Tibial artery (tissue), 4 donors: ENCODE data around the gene DSEL.
A peak's percentile ranks its signal among the peaks of the same experiment; 100 is the strongest.

Experiments used
- DNase-seq, 2 donors: peaks; one replicate each; pipeline ENCODE4 v3.0.0-alpha.2; 2019
- H3K27ac ChIP-seq, 2 donors: fragments of 200-600 bp; sonication (generic) in 1 of 2; 1 replicate in 1 of 2; 2 replicates in 1 of 2; pipeline ENCODE4 v1.5.1; 2018 to 2019; ENCODE audit warnings: mild to moderate bottlenecking in 1 of 2
- H3K27me3 ChIP-seq, 2 donors: fragments of 200-600 bp; sonication (generic) in 1 of 2; one replicate each; pipeline versions ENCODE4 v1.5.1 to v1.6.0; 2016 to 2019
- H3K36me3 ChIP-seq, 3 donors: fragments of 200-600 bp; sonication (generic) in 2 of 3; one replicate each; pipeline ENCODE4 v1.5.1; 2016 to 2019; ENCODE audit warnings: mild to moderate bottlenecking in 2 of 3
- H3K4me1 ChIP-seq, 4 donors: fragments of 200-600 bp; sonication (generic) in 2 of 4; 1 replicate in 3 of 4; 2 replicates in 1 of 4; pipeline ENCODE4 v1.5.1; 2016 to 2019
- H3K4me3 ChIP-seq, 2 donors: fragments of 200-600 bp; sonication (generic) in 1 of 2; 1 replicate in 1 of 2; 2 replicates in 1 of 2; pipeline ENCODE4 v1.5.1; 2018 to 2019; ENCODE audit warnings: mild to moderate bottlenecking in 2 of 2
- H3K9me3 ChIP-seq, 3 donors: fragments of 200-600 bp; sonication (generic) in 1 of 3; one replicate each; pipeline ENCODE4 v1.5.1; 2016 to 2019
- CTCF ChIP-seq, 2 experiments: fragments of 200-600 bp in 1 of 2; fragments of 450-650 bp in 1 of 2; IDR thresholded peaks; one replicate each; pipeline ENCODE4 v1.5.1; 2017 to 2019; ENCODE audit warnings: antibody characterized with exemption in 2 of 2, mild to moderate bottlenecking in 1 of 2, moderate library complexity in 1 of 2
- intact Hi-C: fragments of 100-400 bp; cut with DNase I; formaldehyde crosslinking; loops from one replicate; pipeline ENCODE4 v1.15.0; 2023; ENCODE audit warnings: low total_unique reads

DSEL gene

GRCh38 chr18:67518566-67518965 lies 2.0 kb upstream of the DSEL start:
- intact Hi-C loops, result loop anchor here (10.0 kb wide), 1 partner anchor 294 kb away; no protein-coding TSS in a partner anchor
- no peaks in the 10 kb centered on the region for H3K27me3 ChIP-seq
- TF ChIP-seq CTCF (IDR thresholded peaks at IDR 0.05), result no peak
- no peak overlapping the region for H3K4me3 ChIP-seq
- H3K4me1 ChIP-seq, result peaks cover 0 to 52% (median 17%) of the 10 kb centered on the region in 4 donors
- peak overlapping the region; percentile 92 to 96 for H3K27ac ChIP-seq
- no peaks in the 10 kb centered on the region for H3K9me3 ChIP-seq
- H3K36me3 ChIP-seq, result peaks cover 0 to 1% (median 0%) of the 10 kb centered on the region in 3 donors
- DNase-seq, result no peak

- TF ChIP-seq CTCF (IDR thresholded peaks at IDR 0.05), result no peak
- DNase-seq, result peak; percentile 35 to 69
- Histone ChIP-seq H3K4me1 (peaks cover 0 to 53% (median 20%) of the 10 kb centered on the region in 4 donors), H3K4me3 (peak overlapping the region; percentile 83 to 97), H3K36me3 (peaks cover 7 to 13% (median 9%) of the 10 kb centered on the region in 3 donors), H3K27ac (peak overlapping the region; percentile 92 to 96), H3K9me3 (no peaks in the 10 kb centered on the region), H3K27me3 (no peaks in the 10 kb centered on the region)
- intact Hi-C loops, result loop anchor here (10.0 kb wide), 1 partner anchor 293 kb away; no protein-coding TSS in a partner anchor
These were observed 885 bp upstream of the DSEL start for GRCh38 chr18:67517444-67517765.

- intact Hi-C loops, result loop anchor here (10.0 kb wide), 1 partner anchor 291 kb away; no protein-coding TSS in a partner anchor
- peak; percentile 88 to 93 for DNase-seq
- H3K4me3 ChIP-seq, result peak overlapping the region; percentile 83 to 97
These were observed 480 bp downstream of the DSEL start for GRCh38 chr18:67515942-67516538.

GRCh38 chr18:67514901-67515540 lies 1.5 kb downstream of the DSEL start:
- Histone ChIP-seq H3K4me3 (peak overlapping the region; percentile 83 to 97), H3K27me3 (no peaks in the 10 kb centered on the region), H3K4me1 (peaks cover 0 to 48% (median 9%) of the 10 kb centered on the region in 4 donors), H3K9me3 (no peaks in the 10 kb centered on the region), H3K36me3 (peaks cover 7 to 28% (median 15%) of the 10 kb centered on the region in 3 donors), H3K27ac (peak overlapping the region; percentile 92 to 96)
- intact Hi-C loops, result loop anchor here (10.0 kb wide), 1 partner anchor 290 kb away; no protein-coding TSS in a partner anchor
- no peak for TF ChIP-seq CTCF (IDR thresholded peaks at IDR 0.05)
- DNase-seq, result no peak

More at GRCh38 chr18:67515942-67516538, 480 bp downstream of the DSEL start:
- no peaks in the 10 kb centered on the region for H3K9me3 ChIP-seq
- TF ChIP-seq CTCF (IDR thresholded peaks at IDR 0.05), result peak; percentile 63 to 80
- no peaks in the 10 kb centered on the region for H3K27me3 ChIP-seq
- peak overlapping the region; percentile 92 to 96 for H3K27ac ChIP-seq
- peaks cover 7 to 25% (median 15%) of the 10 kb centered on the region in 3 donors for H3K36me3 ChIP-seq
- peaks cover 0 to 56% (median 18%) of the 10 kb centered on the region in 4 donors for H3K4me1 ChIP-seq

GRCh38 chr18:67514465-67514864 lies 2.1 kb downstream of the DSEL start:
- H3K27me3 ChIP-seq, result no peaks in the 10 kb centered on the region
- TF ChIP-seq CTCF (IDR thresholded peaks at IDR 0.05), result no peak
- intact Hi-C loops, result loop anchor here (10.0 kb wide), 1 partner anchor 290 kb away; no protein-coding TSS in a partner anchor
- DNase-seq, result no peak
- H3K4me3 ChIP-seq, result peak overlapping the region; percentile 83 to 97
- H3K4me1 ChIP-seq, result peaks cover 0 to 45% (median 7%) of the 10 kb centered on the region in 4 donors
- no peaks in the 10 kb centered on the region for H3K9me3 ChIP-seq
- peaks cover 7 to 28% (median 15%) of the 10 kb centered on the region in 3 donors for H3K36me3 ChIP-seq
- H3K27ac ChIP-seq, result peak overlapping the region in 1 of 2 donors; percentile 96
